ENCODE data around the gene GLUD1.
"Not testable (repeated sequence)": the region's sequence is repeated elsewhere in the genome, so short reads cannot be mapped to it uniquely, and the experiment has no call there.

The GLUD1 gene

GRCh38 chr10:87089746-87090145 is 4.9 kb downstream of the GLUD1 start:
- DNase-seq = no peak

GRCh38 chr10:87085537-87085936 is 9.1 kb downstream of the GLUD1 start:
- DNase-seq = no peak

- DNase-seq = not testable (repeated sequence)
Measured at GRCh38 chr10:87084291-87084782, 10.3 kb downstream of the GLUD1 start.

GRCh38 chr10:87083576-87084290 is 10.9 kb downstream of the GLUD1 start:
- not testable (repeated sequence) for DNase-seq

GRCh38 chr10:87082219-87082618 is 12.4 kb downstream of the GLUD1 start:
- not testable (repeated sequence) for DNase-seq

- DNase-seq = not testable (repeated sequence)
Measured at GRCh38 chr10:87081574-87081973, 13.1 kb downstream of the GLUD1 start.

- DNase-seq = not testable (repeated sequence)
Measured at GRCh38 chr10:87080621-87081020, 14.0 kb downstream of the GLUD1 start.

- no peak for DNase-seq
Measured at GRCh38 chr10:87079106-87079836, 15.4 kb downstream of the GLUD1 start.

- DNase-seq = not testable (repeated sequence)
Measured at GRCh38 chr10:87076421-87076820, 18.2 kb downstream of the GLUD1 start.

GRCh38 chr10:87072449-87072848 is 22.2 kb downstream of the GLUD1 start:
- no peak for DNase-seq

GRCh38 chr10:87068281-87068680 is 26.4 kb downstream of the GLUD1 start:
- DNase-seq = no peak

- no peak for DNase-seq
Measured at GRCh38 chr10:87066865-87067264, 27.8 kb downstream of the GLUD1 start.

GRCh38 chr10:87066178-87066577 is 28.5 kb downstream of the GLUD1 start:
- no peak for DNase-seq

- no peak for DNase-seq
Measured at GRCh38 chr10:87064651-87065050, 30.0 kb downstream of the GLUD1 start.

GRCh38 chr10:87060280-87060928 is 34.2 kb downstream of the GLUD1 start:
- no peak for DNase-seq

GRCh38 chr10:87059401-87059800 is 35.2 kb downstream of the GLUD1 start:
- no peak for DNase-seq

GRCh38 chr10:87058171-87058570 is 36.5 kb downstream of the GLUD1 start:
- no peak for DNase-seq

GRCh38 chr10:87054373-87055295 is 40.0 kb downstream of the GLUD1 start:
- DNase-seq = no peak

- no peak for DNase-seq
Measured at GRCh38 chr10:87053577-87054181, 41.0 kb downstream of the GLUD1 start.

- no peak for DNase-seq
Measured at GRCh38 chr10:87053111-87053510, 41.5 kb downstream of the GLUD1 start.

GRCh38 chr10:87045434-87045938 is 49.2 kb downstream of the GLUD1 start:
- no peak for DNase-seq

- DNase-seq = not testable (repeated sequence)
Measured at GRCh38 chr10:87043579-87043978, 51.1 kb downstream of the GLUD1 start.

All from NCI-H1436 (cell line).